Fibroblast of peridontal ligament (primary cell): ENCODE measurements around the gene EVPLL.
"Not testable (repeated sequence)": the region's sequence is repeated elsewhere in the genome, so short reads cannot be mapped to it uniquely, and the experiment has no call there.

Experiments
- DNase-seq: peaks from one replicate; pipeline ENCODE4 v3.0.0-alpha.2; 2010; ENCODE audit errors: extremely low read depth

EVPLL gene

DNA sequence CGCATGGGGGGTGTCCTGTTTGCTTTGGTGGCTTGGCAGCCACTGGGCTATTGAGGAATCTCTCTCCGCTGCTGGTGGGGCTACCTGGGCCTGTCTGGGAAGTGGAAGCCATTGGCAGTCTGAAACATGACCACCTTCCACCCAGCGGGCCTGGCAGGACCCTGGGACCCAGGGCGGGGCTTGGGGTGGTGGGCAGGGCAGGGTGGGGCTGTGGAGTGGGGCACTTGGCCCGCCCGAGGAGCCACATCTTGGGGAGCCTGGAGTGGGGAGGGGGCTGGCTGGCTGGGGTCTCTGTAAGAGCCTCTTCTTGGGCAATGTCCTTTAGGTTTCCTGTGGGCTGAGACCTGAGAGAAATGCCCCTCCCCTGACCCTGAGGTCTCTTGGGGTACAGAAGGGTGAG is 48.0 kb downstream of the EVPLL start:
- not testable (repeated sequence) for DNase-seq

DNA sequence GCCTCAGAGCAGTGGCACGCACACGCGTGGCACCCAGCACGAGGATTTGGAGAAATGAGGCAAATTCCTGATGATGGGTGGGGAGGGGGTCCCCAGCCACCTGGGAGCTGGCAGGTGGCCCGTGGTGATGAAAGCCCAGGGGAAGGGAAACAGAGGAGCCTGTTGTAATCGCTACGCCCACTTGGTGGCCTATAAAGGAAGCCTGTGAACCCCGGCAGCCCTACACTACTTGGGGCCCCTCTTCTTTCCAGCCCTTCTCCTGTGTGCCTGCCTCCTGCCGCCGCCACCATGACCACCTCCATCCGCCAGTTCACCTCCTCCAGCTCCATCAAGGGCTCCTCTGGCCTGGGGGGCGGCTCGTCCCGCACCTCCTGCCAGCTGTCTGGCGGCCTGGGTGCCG is 49.1 kb downstream of the EVPLL start:
- DNase-seq, result not testable (repeated sequence)

- not testable (repeated sequence) for DNase-seq
These were observed 54.6 kb downstream of the EVPLL start for GRCh38 chr17:18432206-18432605.
